Measurements from ENCODE around the gene RUFY4.

RUFY4 gene

GRCh38 chr2:218075975-218076811 is 7.1 kb downstream of the RUFY4 start:
- H3K4me1 ChIP-seq (ENCODE audit: low read depth, poor library complexity, severe bottlenecking), result peaks cover 3% of the 10 kb centered on the region
- H3K27me3 ChIP-seq (ENCODE audit: insufficient read depth, low read depth), result no peaks in the 10 kb centered on the region
- no peaks in the 10 kb centered on the region for H3K36me3 ChIP-seq (ENCODE audit: insufficient read depth)
- no peak overlapping the region for H2AFZ ChIP-seq (ENCODE audit: low read depth)
- H3K4me2 ChIP-seq, result no peak overlapping the region
- no peak for TF ChIP-seq CTCF (conservative IDR thresholded peaks at IDR 0.05; ENCODE audit: low read depth, low read length)
- no peak overlapping the region for H3K27ac ChIP-seq
- H3K4me3 ChIP-seq (IDR thresholded peaks at IDR 0.05; ENCODE audit: insufficient read depth, low read depth, low read length), result no peak overlapping the region
- H3K79me2 ChIP-seq (ENCODE audit: insufficient read depth, low read depth), result no peaks in the 10 kb centered on the region
- no peaks in the 10 kb centered on the region for H4K20me1 ChIP-seq (ENCODE audit: insufficient read depth)
- no peak overlapping the region for H3K9ac ChIP-seq

- Histone ChIP-seq H4K20me1 (ENCODE audit: insufficient read depth) (no peaks in the 10 kb centered on the region), H3K4me2 (no peak overlapping the region), H3K27ac (no peak overlapping the region), H3K79me2 (ENCODE audit: insufficient read depth, low read depth) (no peaks in the 10 kb centered on the region), H3K4me3 (IDR thresholded peaks at IDR 0.05; ENCODE audit: insufficient read depth, low read depth, low read length) (no peak overlapping the region), H3K4me1 (ENCODE audit: low read depth, poor library complexity, severe bottlenecking) (peaks cover 7% of the 10 kb centered on the region), H2AFZ (ENCODE audit: low read depth) (no peak overlapping the region), H3K27me3 (ENCODE audit: insufficient read depth, low read depth) (no peaks in the 10 kb centered on the region), H3K9ac (no peak overlapping the region), H3K36me3 (ENCODE audit: insufficient read depth) (no peaks in the 10 kb centered on the region)
- TF ChIP-seq CTCF (conservative IDR thresholded peaks at IDR 0.05; ENCODE audit: low read depth, low read length), result no peak
These were observed 8.6 kb downstream of the RUFY4 start for GRCh38 chr2:218077464-218078216.

DNA sequence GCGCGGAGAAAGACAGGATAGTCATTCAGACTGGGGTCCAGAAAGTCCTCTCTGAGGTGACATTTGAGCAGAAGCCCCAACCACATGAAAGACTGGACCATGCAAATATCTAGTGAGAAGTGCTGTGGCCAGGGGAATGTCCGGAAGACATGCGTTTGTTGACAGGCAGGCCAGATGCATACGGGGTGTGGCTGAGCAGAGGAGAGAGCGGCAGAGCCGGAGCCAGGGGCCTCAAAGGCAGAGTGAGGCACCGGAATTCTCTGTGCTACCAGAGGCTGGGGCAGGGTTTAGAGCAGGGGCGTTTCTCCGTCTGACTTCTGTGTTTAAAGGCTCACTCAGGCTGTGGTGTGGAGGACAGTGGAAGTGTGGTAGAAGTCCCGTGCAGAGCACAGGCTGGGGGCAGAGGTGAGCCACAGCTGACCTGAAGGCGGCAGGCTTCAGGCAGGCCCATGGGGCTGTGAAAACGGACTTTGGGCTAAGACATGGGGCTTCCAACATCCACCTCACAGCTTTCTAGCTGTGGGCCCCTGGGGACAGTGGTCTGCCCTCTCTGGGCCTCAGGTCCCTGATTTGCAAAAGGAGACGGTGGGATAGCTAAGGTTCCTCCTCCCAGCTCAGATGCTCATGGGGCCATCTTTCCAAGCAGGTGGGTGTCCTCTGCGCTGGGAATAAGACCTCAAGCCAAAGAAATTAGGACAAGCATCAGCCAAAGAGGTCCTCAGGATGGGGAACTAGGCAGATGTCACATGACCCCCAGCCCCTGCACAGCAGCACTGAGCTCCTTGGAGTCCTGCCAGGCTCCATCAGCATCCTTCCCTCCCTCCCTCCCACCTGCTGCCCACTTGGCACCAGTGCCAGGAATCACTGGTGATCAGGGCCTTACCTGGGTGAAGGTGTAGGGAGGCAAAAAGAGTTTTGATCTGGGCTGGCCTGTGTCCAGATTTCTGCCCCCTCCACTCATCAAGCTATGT is 11.2 kb downstream of the RUFY4 start:
- Histone ChIP-seq H3K36me3 (ENCODE audit: insufficient read depth) (no peaks in the 10 kb centered on the region), H3K4me1 (ENCODE audit: low read depth, poor library complexity, severe bottlenecking) (peaks cover 7% of the 10 kb centered on the region), H3K4me3 (IDR thresholded peaks at IDR 0.05; ENCODE audit: insufficient read depth, low read depth, low read length) (no peak overlapping the region), H3K27me3 (ENCODE audit: insufficient read depth, low read depth) (no peaks in the 10 kb centered on the region), H2AFZ (ENCODE audit: low read depth) (no peak overlapping the region), H4K20me1 (ENCODE audit: insufficient read depth) (no peaks in the 10 kb centered on the region), H3K27ac (no peak overlapping the region), H3K79me2 (ENCODE audit: insufficient read depth, low read depth) (no peaks in the 10 kb centered on the region), H3K4me2 (no peak overlapping the region), H3K9ac (no peak overlapping the region)
- TF ChIP-seq CTCF (conservative IDR thresholded peaks at IDR 0.05; ENCODE audit: low read depth, low read length), result no peak

GRCh38 chr2:218081063-218081462 is 12.0 kb downstream of the RUFY4 start:
- no peak overlapping the region for H3K9ac ChIP-seq
- peaks cover 7% of the 10 kb centered on the region for H3K4me1 ChIP-seq (ENCODE audit: low read depth, poor library complexity, severe bottlenecking)
- H3K79me2 ChIP-seq (ENCODE audit: insufficient read depth, low read depth), result no peaks in the 10 kb centered on the region
- H4K20me1 ChIP-seq (ENCODE audit: insufficient read depth), result no peaks in the 10 kb centered on the region
- H3K27ac ChIP-seq, result no peak overlapping the region
- no peak for TF ChIP-seq CTCF (conservative IDR thresholded peaks at IDR 0.05; ENCODE audit: low read depth, low read length)
- no peak overlapping the region for H3K4me2 ChIP-seq
- no peak overlapping the region for H2AFZ ChIP-seq (ENCODE audit: low read depth)
- H3K4me3 ChIP-seq (IDR thresholded peaks at IDR 0.05; ENCODE audit: insufficient read depth, low read depth, low read length), result no peak overlapping the region
- H3K36me3 ChIP-seq (ENCODE audit: insufficient read depth), result no peaks in the 10 kb centered on the region
- no peaks in the 10 kb centered on the region for H3K27me3 ChIP-seq (ENCODE audit: insufficient read depth, low read depth)

Measured in KMS-11 (cell line).